GM18511 (cell line): ENCODE results near the gene TCEAL1.
"Not testable (repeated sequence)": the region's sequence is repeated elsewhere in the genome, so short reads cannot be mapped to it uniquely, and the experiment has no call there.

Experiments
- ATAC-seq: cut with Tn5 transposase; IDR thresholded peaks from one replicate; pipeline ENCODE4 v1.9.1; 2021; ENCODE audit warnings: mild to moderate bottlenecking, moderate library complexity; ENCODE audit not compliant: unreplicated experiment

The TCEAL1 gene

GRCh38 chrX:103631145-103631544 lies 2.4 kb downstream of the TCEAL1 start:
- no peak for ATAC-seq

DNA sequence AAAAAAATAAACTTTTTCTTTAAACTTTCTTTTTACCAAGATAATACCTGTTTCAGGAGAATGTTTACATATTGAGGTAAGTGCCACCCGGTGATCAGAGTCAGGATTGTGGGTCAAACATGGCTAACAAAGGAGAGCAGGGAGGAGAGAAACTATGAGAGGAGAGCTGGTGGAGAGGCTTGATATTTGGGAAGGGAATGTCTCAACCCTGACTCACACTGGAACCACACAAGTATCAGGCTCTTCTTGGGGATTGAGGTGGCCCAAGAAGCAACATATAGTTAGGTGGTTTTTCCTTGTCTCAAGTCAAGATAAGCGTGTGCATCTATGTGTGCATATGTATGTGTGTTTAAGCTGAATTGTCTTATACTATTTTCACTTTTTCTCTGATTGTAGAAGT lies 6.7 kb downstream of the TCEAL1 start:
- ATAC-seq, result no peak

GRCh38 chrX:103637604-103638338 lies 9.0 kb downstream of the TCEAL1 start:
- ATAC-seq, result no peak

GRCh38 chrX:103638479-103639346 lies 9.9 kb downstream of the TCEAL1 start:
- ATAC-seq, result not testable (repeated sequence)

- no peak for ATAC-seq
Measured at GRCh38 chrX:103640401-103641155, 11.8 kb downstream of the TCEAL1 start.

DNA sequence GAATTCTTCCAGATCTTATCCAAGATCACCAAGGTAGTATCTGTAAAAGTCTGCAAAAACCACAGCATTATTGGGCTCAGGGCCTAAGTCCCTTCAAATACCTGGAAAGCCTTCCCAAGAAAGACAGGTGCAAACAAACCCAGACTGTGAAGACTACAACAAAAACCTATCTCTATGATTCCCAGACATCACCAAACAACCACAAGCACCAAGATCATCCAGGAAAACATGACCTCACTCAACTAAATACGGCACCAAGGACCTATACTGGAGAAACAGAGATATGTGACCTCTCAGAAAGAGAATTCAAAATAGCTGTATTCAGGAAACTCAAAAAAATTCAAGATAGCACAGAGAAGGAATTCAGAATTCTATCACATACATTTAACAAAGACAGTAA lies 15.3 kb downstream of the TCEAL1 start:
- ATAC-seq, result no peak

DNA sequence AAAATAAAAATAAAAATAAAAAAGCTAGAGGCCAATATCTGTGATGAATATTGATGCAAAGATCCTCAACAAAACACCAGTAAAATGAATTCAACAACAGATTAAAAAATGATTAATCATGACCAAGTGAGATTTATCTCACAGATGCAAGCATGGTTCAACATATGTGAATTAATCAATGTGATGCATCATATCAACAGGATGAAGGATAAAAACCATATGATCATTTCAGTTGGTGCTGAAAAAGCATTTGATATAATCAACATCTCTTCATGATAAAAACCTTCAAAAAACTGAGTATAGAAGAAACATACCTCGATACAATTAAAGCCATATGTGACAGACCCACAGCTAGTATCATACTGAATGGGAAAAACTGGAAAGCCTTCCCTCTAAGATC lies 18.9 kb downstream of the TCEAL1 start:
- no peak for ATAC-seq

DNA sequence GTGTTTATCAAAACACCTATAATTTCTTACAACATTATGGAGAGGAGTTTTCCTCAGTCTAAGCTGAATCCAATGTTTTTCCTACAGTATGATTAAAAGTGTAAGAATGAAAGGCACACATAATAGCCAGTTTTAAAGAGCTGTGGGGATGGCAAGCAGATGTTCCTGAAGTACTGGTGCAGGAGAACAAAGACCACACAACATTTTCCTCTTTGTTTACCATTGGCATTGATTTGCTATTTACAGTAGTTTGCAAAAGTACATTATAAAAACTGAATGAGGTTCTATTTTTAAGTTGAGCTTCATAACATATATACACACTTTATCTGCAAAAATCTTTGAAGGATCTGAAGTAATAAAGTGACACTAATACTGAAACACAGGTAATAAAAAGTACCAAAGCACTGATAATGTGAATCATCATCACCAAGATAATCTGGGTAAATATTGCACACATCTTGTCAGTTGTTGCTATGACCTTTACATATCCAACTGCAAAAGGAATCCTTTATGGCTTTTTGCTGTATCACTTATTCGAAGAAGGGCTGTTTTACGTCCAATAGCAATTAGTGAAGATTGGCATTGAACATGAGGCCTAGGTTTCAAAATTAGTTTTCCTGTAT lies 22.5 kb downstream of the TCEAL1 start:
- ATAC-seq, result no peak

GRCh38 chrX:103655230-103656000 lies 26.6 kb downstream of the TCEAL1 start:
- ATAC-seq, result not testable (repeated sequence)

DNA sequence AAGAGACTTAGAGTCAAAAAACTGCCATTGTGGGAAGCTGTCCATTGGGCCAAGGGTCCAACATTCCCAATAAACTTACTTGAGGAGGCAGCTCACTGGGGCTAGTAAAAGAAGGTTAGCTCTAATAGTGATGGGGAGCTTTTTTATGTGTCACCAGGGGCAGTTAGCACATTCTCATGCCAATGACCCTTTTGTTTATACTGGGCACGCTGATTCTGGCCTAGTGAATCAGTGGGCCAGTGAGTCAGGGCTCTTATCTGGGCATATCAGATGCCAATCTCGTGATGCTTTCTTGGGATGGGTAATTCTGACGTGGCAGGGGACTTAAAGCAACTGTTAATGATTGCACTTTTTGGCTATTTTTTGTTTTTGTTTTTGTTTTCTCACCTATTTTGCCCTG lies 27.8 kb downstream of the TCEAL1 start:
- no peak for ATAC-seq

GRCh38 chrX:103657066-103657465 lies 28.3 kb downstream of the TCEAL1 start:
- not testable (repeated sequence) for ATAC-seq

GRCh38 chrX:103658681-103659433 lies 30.1 kb downstream of the TCEAL1 start:
- no peak for ATAC-seq

DNA sequence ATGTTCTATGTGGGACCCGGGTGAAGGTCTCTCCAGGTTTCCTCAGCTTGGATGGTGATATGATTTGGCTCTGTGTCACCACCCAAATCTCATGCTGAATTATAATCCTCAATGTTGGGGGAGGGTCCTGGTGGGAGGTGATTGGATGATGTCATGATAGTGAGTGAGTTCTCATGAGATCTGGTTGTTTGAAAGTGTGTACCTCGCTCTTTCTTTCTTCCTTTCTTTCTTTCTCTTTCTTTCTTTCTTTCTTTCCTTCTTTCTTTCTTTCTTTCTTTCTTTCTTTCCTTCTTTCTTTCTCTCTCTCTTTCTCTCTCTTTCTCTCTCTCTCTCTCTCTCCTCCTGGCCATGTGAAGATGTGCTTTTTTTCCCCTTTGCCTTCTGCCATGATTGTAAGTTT lies 30.7 kb downstream of the TCEAL1 start:
- not testable (repeated sequence) for ATAC-seq

DNA sequence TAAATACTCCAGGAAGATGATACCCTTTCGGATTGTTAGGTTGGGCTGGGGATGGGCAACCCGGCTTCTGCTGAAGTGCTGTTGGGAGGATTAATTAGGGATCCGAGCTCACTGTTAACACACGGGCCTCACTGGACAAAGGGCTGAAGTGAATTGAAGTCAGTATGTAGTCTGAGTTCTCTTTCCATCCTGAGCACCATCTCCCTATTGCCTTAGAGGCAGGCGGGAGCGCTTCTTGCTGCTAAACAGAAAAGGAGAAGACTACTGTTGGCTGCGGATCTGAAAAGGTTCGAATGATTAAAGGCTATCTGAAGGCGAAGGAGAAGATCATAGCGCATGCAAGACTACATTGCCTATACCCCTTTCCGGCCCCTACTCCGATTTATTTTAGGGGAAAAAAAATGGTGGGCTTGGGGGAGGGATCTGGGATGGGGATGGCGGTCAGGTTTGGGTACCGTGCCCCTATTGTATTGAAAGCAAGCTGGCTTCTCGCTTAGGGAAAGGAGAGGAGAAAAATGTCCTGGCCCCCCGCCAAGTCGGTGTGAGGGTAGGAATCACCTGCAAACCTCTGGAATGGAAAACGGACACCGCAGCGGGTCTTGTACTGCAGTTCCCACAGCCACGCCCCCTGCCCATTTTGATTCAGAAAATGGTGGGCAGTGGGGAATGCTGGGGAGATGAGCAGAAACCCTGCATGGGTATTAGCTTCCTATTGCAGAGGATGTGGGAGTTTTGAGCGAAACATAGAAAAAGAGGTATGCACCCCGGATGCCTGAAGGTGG lies 35.4 kb downstream of the TCEAL1 start:
- ATAC-seq, result no peak

DNA sequence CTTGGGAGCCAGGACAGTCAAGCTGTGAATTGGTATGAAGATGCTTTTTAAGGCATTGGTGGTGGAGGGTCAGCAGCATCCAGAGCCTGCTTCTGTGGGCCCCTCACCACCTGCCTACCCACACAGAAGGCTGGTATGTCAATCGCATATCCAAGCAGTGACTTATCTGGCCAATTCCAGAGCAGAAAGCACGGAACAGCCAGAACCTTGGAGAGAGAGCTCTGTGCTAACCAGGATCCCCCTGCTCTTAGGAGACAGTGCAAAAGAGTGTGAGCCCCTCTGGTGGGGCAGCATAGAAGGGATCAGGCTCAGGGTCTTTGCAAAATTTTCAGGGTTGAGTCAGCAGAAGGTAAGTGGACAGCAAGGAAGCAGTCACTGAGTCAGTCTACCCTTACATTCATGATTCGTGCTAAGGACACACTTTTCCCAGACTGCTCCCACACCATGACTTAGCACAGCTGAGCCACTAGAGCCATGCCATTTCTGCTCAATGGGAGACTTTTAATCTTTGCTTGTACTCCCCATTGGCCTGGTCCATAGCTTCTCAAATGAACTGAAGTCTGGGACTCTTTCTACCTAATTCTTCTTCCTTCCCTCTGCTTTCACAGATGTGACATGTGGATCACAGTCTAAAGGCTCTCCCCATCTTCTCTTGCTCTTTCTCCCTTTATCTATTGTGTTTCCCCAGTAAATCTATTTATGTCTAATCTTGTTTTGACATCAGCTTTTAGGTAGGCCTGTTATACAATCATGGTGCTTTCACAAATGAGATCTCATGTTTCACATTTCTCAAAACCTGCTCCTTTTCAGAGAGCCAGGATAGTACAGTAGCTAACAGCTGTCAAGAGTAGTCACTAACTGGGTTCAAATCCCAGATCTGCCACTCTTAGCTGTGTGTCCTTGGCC lies 37.7 kb downstream of the TCEAL1 start:
- no peak for ATAC-seq

DNA sequence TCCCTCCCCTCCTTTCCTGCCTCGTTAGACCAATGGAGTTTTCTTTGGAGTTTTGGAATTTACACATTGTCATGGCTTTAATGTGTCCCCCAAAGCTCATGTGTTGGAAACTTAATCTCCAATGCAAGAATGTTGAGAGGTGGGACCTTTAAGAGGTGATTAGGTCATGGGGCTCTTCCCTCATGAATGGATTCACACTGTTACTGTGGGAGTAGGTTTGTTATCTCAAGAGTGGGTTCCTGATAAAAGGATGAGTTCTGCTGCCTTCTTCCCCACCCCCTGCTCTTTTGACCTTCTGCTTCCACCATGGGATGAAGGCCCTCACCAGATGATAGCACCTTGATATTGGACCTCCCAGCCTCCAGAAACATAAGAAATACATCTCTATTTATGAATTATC lies 41.0 kb downstream of the TCEAL1 start:
- ATAC-seq, result no peak

- ATAC-seq, result no peak
Measured at GRCh38 chrX:103674531-103675454, 46.0 kb downstream of the TCEAL1 start.
